Subcutaneous abdominal adipose tissue (tissue), 5 donors: Measurements from ENCODE around the gene OLFML1.
A peak's percentile ranks its signal among the peaks of the same experiment; 100 is the strongest.

Experiments used
- H3K27ac ChIP-seq: one replicate; pipeline ENCODE4 v1.7.0; 2013; ENCODE audit warnings: low read depth, mild to moderate bottlenecking, inconsistent platforms, low read length, moderate library complexity
- H3K27me3 ChIP-seq, 5 donors: one replicate each; pipeline ENCODE4 v1.7.0; 2013; ENCODE audit warnings: low read length in 5 of 5, inconsistent platforms in 1 of 5; ENCODE audit not compliant: control insufficient read depth in 5 of 5, insufficient read depth in 4 of 5
- H3K36me3 ChIP-seq, 5 donors: one replicate each; pipeline ENCODE4 v1.7.0; 2013; ENCODE audit warnings: low read length in 5 of 5; ENCODE audit not compliant: control insufficient read depth in 5 of 5, insufficient read depth in 5 of 5
- H3K4me1 ChIP-seq, 5 donors: one replicate each; pipeline ENCODE4 v1.7.0; 2013; ENCODE audit warnings: low read length in 5 of 5, mild to moderate bottlenecking in 3 of 5, moderate library complexity in 1 of 5; ENCODE audit not compliant: control insufficient read depth in 5 of 5, insufficient read depth in 5 of 5
- H3K4me3 ChIP-seq, 5 donors: one replicate each; pipeline ENCODE4 v1.7.0; 2013; ENCODE audit warnings: low read length in 5 of 5, low read depth in 1 of 5
- H3K9ac ChIP-seq, 5 donors: one replicate each; pipeline ENCODE4 v1.7.0; 2013; ENCODE audit warnings: low read length in 5 of 5, mild to moderate bottlenecking in 4 of 5, moderate library complexity in 3 of 5
- H3K9me3 ChIP-seq, 5 donors: one replicate each; pipeline ENCODE4 v1.7.0; 2013; ENCODE audit warnings: low read length in 5 of 5; ENCODE audit not compliant: control insufficient read depth in 5 of 5
- donor health status: healthy.
- donor health status: healthy.
- donor health status: healthy.
- donor health status: healthy.
- donor health status: healthy.

OLFML1 gene

GRCh38 chr11:7548659-7549274, 63.5 kb downstream of the OLFML1 start:
- peaks cover 0 to 11% (median 3%) of the 10 kb centered on the region in 5 donors for H3K4me1 ChIP-seq

GRCh38 chr11:7549681-7550080, 64.4 kb downstream of the OLFML1 start:
- Histone ChIP-seq H3K27ac (no peak overlapping the region), H3K4me3 (no peak overlapping the region), H3K4me1 (peaks cover 0 to 10% (median 8%) of the 10 kb centered on the region in 5 donors), H3K9ac (no peak overlapping the region), H3K27me3 (no peaks in the 10 kb centered on the region), H3K36me3 (peaks cover 0 to 10% (median 3%) of the 10 kb centered on the region in 5 donors), H3K9me3 (no peaks in the 10 kb centered on the region)

More at GRCh38 chr11:7548659-7549274, 63.5 kb downstream of the OLFML1 start:
- H3K36me3 ChIP-seq: peaks cover 0 to 10% (median 3%) of the 10 kb centered on the region in 5 donors
- H3K27ac ChIP-seq: no peak overlapping the region
- H3K27me3 ChIP-seq: no peaks in the 10 kb centered on the region
- H3K4me3 ChIP-seq: no peak overlapping the region
- H3K9ac ChIP-seq: no peak overlapping the region
- H3K9me3 ChIP-seq: no peaks in the 10 kb centered on the region

- Histone ChIP-seq H3K4me1 (peaks cover 0 to 19% (median 16%) of the 10 kb centered on the region in 5 donors), H3K4me3 (no peak overlapping the region), H3K27ac (peak overlapping the region; percentile 64), H3K27me3 (no peaks in the 10 kb centered on the region), H3K36me3 (peaks cover 0 to 10% (median under 1%) of the 10 kb centered on the region in 5 donors), H3K9me3 (no peaks in the 10 kb centered on the region), H3K9ac (peak overlapping the region in 1 of 5 donors; percentile 25)
These were observed 66.3 kb downstream of the OLFML1 start for GRCh38 chr11:7551571-7551970.

- Histone ChIP-seq H3K9ac (no peak overlapping the region), H3K36me3 (peaks cover 0 to 10% (median 0%) of the 10 kb centered on the region in 5 donors), H3K27ac (no peak overlapping the region), H3K4me3 (no peak overlapping the region), H3K4me1 (peaks cover 0 to 19% (median 16%) of the 10 kb centered on the region in 5 donors), H3K9me3 (no peaks in the 10 kb centered on the region), H3K27me3 (no peaks in the 10 kb centered on the region)
These were observed 67.4 kb downstream of the OLFML1 start for GRCh38 chr11:7552666-7553065.

GRCh38 chr11:7555052-7555699, 69.9 kb downstream of the OLFML1 start:
- no peak overlapping the region for H3K4me3 ChIP-seq
- H3K27ac ChIP-seq: peak overlapping the region; percentile 15
- peaks cover 0 to 29% (median 24%) of the 10 kb centered on the region in 5 donors for H3K4me1 ChIP-seq
- no peak overlapping the region for H3K9ac ChIP-seq
- H3K27me3 ChIP-seq: no peaks in the 10 kb centered on the region
- H3K9me3 ChIP-seq: no peaks in the 10 kb centered on the region
- peaks cover 0 to 6% (median 0%) of the 10 kb centered on the region in 5 donors for H3K36me3 ChIP-seq

- no peak overlapping the region for H3K27ac ChIP-seq
- no peak overlapping the region for H3K4me3 ChIP-seq
- no peaks in the 10 kb centered on the region for H3K9me3 ChIP-seq
- H3K36me3 ChIP-seq: no peaks in the 10 kb centered on the region
- no peaks in the 10 kb centered on the region for H3K27me3 ChIP-seq
- H3K9ac ChIP-seq: no peak overlapping the region
- H3K4me1 ChIP-seq: peaks cover 0 to 32% (median 16%) of the 10 kb centered on the region in 5 donors
These were observed 72.7 kb downstream of the OLFML1 start for GRCh38 chr11:7558046-7558445.

GRCh38 chr11:7559398-7560283, 74.3 kb downstream of the OLFML1 start:
- H3K27ac ChIP-seq: no peak overlapping the region

More at GRCh38 chr11:7559398-7560283, 74.3 kb downstream of the OLFML1 start:
- Histone ChIP-seq H3K4me3 (no peak overlapping the region), H3K9ac (no peak overlapping the region), H3K4me1 (peaks cover 0 to 27% (median 16%) of the 10 kb centered on the region in 5 donors), H3K27me3 (no peaks in the 10 kb centered on the region), H3K9me3 (no peaks in the 10 kb centered on the region), H3K36me3 (no peaks in the 10 kb centered on the region)
